ENCODE data around the gene PRPF31. TPM values are rescaled to one million over a fixed set of nuclear protein-coding genes. Genes with fewer than 3 reads are reported as not detected.

Gene PRPF31
- total RNA-seq, 1 experiment from 2014 or later = 84.4 TPM

- H4K8ac ChIP-seq (replicated peaks; ENCODE audit: insufficient read length, low read depth, low read length) = no peak overlapping the region
- no peak overlapping the region for H3K4ac ChIP-seq (ENCODE audit: low read depth, low read length)
- H3K14ac ChIP-seq (ENCODE audit: insufficient read depth, low read length) = no peak overlapping the region
- H3K9ac ChIP-seq (ENCODE audit: extremely low read depth, insufficient read length, low read length) = no peak overlapping the region
- no peak for DNase-seq
- H2BK5ac ChIP-seq (ENCODE audit: insufficient read length, low read length) = no peak overlapping the region
- no peak overlapping the region for H2BK12ac ChIP-seq (ENCODE audit: insufficient read length, low read depth, low read length)
- H3K9me3 ChIP-seq (ENCODE audit: control insufficient read depth, low read depth, low read length) = no peaks in the 10 kb centered on the region
- no peaks in the 10 kb centered on the region for H3K27me3 ChIP-seq (ENCODE audit: insufficient read depth, low read length)
- H3K9me3 Mint-ChIP-seq = no peaks in the 10 kb centered on the region; a peak in 1 of 5 replicates
- H3T11ph ChIP-seq (ENCODE audit: low read length) = no peak overlapping the region
- H4K5ac ChIP-seq (ENCODE audit: insufficient read length, low read depth, low read length) = no peak overlapping the region
- H2BK120ac ChIP-seq (ENCODE audit: low read depth, low read length, poor library complexity, severe bottlenecking) = no peak overlapping the region
- peaks cover 1% of the 10 kb centered on the region; the same call in 1 of the 2 replicates for H3K27me3 Mint-ChIP-seq (ENCODE audit: low read depth)
- H4K91ac ChIP-seq (ENCODE audit: insufficient read length, low read depth, low read length) = no peak overlapping the region
- TF ChIP-seq, protein P1, sequence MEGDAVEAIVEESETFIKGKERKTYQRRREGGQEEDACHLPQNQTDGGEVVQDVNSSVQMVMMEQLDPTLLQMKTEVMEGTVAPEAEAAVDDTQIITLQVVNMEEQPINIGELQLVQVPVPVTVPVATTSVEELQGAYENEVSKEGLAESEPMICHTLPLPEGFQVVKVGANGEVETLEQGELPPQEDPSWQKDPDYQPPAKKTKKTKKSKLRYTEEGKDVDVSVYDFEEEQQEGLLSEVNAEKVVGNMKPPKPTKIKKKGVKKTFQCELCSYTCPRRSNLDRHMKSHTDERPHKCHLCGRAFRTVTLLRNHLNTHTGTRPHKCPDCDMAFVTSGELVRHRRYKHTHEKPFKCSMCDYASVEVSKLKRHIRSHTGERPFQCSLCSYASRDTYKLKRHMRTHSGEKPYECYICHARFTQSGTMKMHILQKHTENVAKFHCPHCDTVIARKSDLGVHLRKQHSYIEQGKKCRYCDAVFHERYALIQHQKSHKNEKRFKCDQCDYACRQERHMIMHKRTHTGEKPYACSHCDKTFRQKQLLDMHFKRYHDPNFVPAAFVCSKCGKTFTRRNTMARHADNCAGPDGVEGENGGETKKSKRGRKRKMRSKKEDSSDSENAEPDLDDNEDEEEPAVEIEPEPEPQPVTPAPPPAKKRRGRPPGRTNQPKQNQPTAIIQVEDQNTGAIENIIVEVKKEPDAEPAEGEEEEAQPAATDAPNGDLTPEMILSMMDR (conservative IDR thresholded peaks at IDR 0.05) = no peak
- no peaks in the 10 kb centered on the region for H3K4me1 ChIP-seq (ENCODE audit: insufficient read depth, low read length)
- H3K27ac Mint-ChIP-seq = no peak overlapping the region
- H3K56ac ChIP-seq (ENCODE audit: insufficient read length, low read depth, low read length) = no peak overlapping the region
- H2BK15ac ChIP-seq (ENCODE audit: low read depth, low read length) = no peak overlapping the region
- no peaks in the 10 kb centered on the region for H3K23me2 ChIP-seq (ENCODE audit: insufficient read length, low read depth, low read length, poor library complexity, severe bottlenecking)
- peaks cover 72 to 88% (median 85%) of the 10 kb centered on the region in 3 experiments for H3K36me3 Mint-ChIP-seq (ENCODE audit: insufficient read depth in 1 of 3, low read depth in 3 of 3)
- no CpG with 5 or more reads among the region's 28 CpGs for WGBS (ENCODE audit: extremely low coverage, insufficient read length, low lambda C conversion rate)
- H3K79me1 ChIP-seq (ENCODE audit: insufficient read depth, low read depth, low read length, poor library complexity, severe bottlenecking) = peaks cover under 1% of the 10 kb centered on the region
- no peak overlapping the region for H2BK20ac ChIP-seq (ENCODE audit: low read depth, low read length, poor library complexity, severe bottlenecking)
- no peak overlapping the region for H3K23ac ChIP-seq (ENCODE audit: insufficient read length, low read depth, low read length)
- H3K18ac ChIP-seq (ENCODE audit: insufficient read length, low read depth, low read length) = no peak overlapping the region
- H3K4me2 ChIP-seq (ENCODE audit: insufficient read depth, insufficient read length, low read length) = no peak overlapping the region
- no peak overlapping the region for H3K27ac ChIP-seq (ENCODE audit: insufficient read length, low read depth, low read length)
- peaks cover 6% of the 10 kb centered on the region; the same call in 1 of the 2 replicates for H3K79me2 ChIP-seq (ENCODE audit: insufficient read depth, low read length)
- no peak overlapping the region for H2AK5ac ChIP-seq (ENCODE audit: insufficient read length, low read length)
- H4K20me1 ChIP-seq (ENCODE audit: control insufficient read depth, insufficient read depth, insufficient read length) = no peaks in the 10 kb centered on the region
- peaks cover 4 to 6% of the 10 kb centered on the region in 2 experiments for H3K4me1 Mint-ChIP-seq
- H2AFZ ChIP-seq (ENCODE audit: low read length) = no peak overlapping the region
- H3K4me3 Mint-ChIP-seq = no peak overlapping the region
These were observed 30.1 kb downstream of the PRPF31 start for GRCh38 chr19:54145541-54146158.
